H9 (cell line): ENCODE data around the gene ZNF444. TPM values are rescaled to one million over a fixed set of nuclear protein-coding genes. Genes with fewer than 3 reads are reported as not detected.

Source experiments
- DNase-seq: peaks from one replicate; pipeline ENCODE4 v3.0.0-alpha.2; 2017
- H2AFZ ChIP-seq: one replicate; pipeline ENCODE4 v1.6.1; 2013; ENCODE audit warnings: mild to moderate bottlenecking, low read length, control low read depth, moderate library complexity
- H2AK5ac ChIP-seq: 2 replicates; pipeline ENCODE4 v1.6.1; 2013; ENCODE audit warnings: low read length, control low read depth, mixed read lengths; ENCODE audit not compliant: insufficient read length
- H2BK120ac ChIP-seq: one replicate; pipeline ENCODE4 v1.6.1; 2013; ENCODE audit warnings: low read depth, mild to moderate bottlenecking, low read length, control low read depth, inconsistent platforms; ENCODE audit not compliant: poor library complexity, severe bottlenecking
- H2BK12ac ChIP-seq: 2 replicates; pipeline ENCODE4 v1.6.1; 2013; ENCODE audit warnings: low read length, control low read depth, mixed read lengths, low read depth; ENCODE audit not compliant: insufficient read length
- H2BK15ac ChIP-seq: 2 replicates; pipeline ENCODE4 v1.6.1; 2013; ENCODE audit warnings: low read depth, low read length, control low read depth
- H2BK20ac ChIP-seq: one replicate; pipeline ENCODE4 v1.6.1; 2013; ENCODE audit warnings: low read depth, mild to moderate bottlenecking, low read length, control low read depth, inconsistent platforms; ENCODE audit not compliant: poor library complexity, severe bottlenecking
- H2BK5ac ChIP-seq: 2 replicates; pipeline ENCODE4 v1.6.1; 2013; ENCODE audit warnings: low read length, control low read depth, mixed read lengths; ENCODE audit not compliant: insufficient read length
- H3K14ac ChIP-seq: 2 replicates; pipeline ENCODE4 v1.6.1; 2013; ENCODE audit warnings: low read length, control low read depth; ENCODE audit not compliant: insufficient read depth
- H3K18ac ChIP-seq: 2 replicates; pipeline ENCODE4 v1.6.1; 2013; ENCODE audit warnings: low read depth, mild to moderate bottlenecking, mixed read lengths, low read length, control low read depth; ENCODE audit not compliant: insufficient read length
- H3K23ac ChIP-seq: 2 replicates; pipeline ENCODE4 v1.6.1; 2013; ENCODE audit warnings: low read length, control low read depth, mixed read lengths, low read depth; ENCODE audit not compliant: insufficient read length
- H3K23me2 ChIP-seq: 2 replicates; pipeline ENCODE4 v1.6.1; 2013; ENCODE audit warnings: low read depth, mild to moderate bottlenecking, mixed read lengths, low read length, control low read depth; ENCODE audit not compliant: insufficient read length, poor library complexity, severe bottlenecking
- H3K27ac ChIP-seq: 2 replicates; pipeline ENCODE4 v1.5.1; 2013; ENCODE audit warnings: low read length, control low read depth, mixed read lengths, low read depth; ENCODE audit not compliant: insufficient read length
- H3K27me3 ChIP-seq: 2 replicates; pipeline ENCODE4 v1.6.1; 2013; ENCODE audit warnings: low read length, control low read depth, inconsistent platforms; ENCODE audit not compliant: insufficient read depth
- H3K4ac ChIP-seq: 2 replicates; pipeline ENCODE4 v1.6.1; 2013; ENCODE audit warnings: low read depth, mild to moderate bottlenecking, control low read depth, inconsistent platforms, low read length, moderate library complexity
- H3K4me1 ChIP-seq: 2 replicates; pipeline ENCODE4 v1.6.1; 2013; ENCODE audit warnings: low read length, control low read depth, inconsistent platforms; ENCODE audit not compliant: insufficient read depth
- H3K4me2 ChIP-seq: 2 replicates; pipeline ENCODE4 v1.6.1; 2013; ENCODE audit warnings: low read length, control low read depth, mixed read lengths; ENCODE audit not compliant: insufficient read length, insufficient read depth
- H3K56ac ChIP-seq: 2 replicates; pipeline ENCODE4 v1.6.1; 2013; ENCODE audit warnings: low read depth, mild to moderate bottlenecking, mixed read lengths, low read length, control low read depth; ENCODE audit not compliant: insufficient read length
- H3K79me1 ChIP-seq: 2 replicates; pipeline ENCODE4 v1.6.1; 2013; ENCODE audit warnings: low read depth, mild to moderate bottlenecking, moderate library complexity, low read length, control low read depth, inconsistent platforms; ENCODE audit not compliant: insufficient read depth, poor library complexity, severe bottlenecking
- H3K79me2 ChIP-seq: 2 replicates; pipeline ENCODE4 v1.6.1; 2013; ENCODE audit warnings: low read length, control low read depth, inconsistent platforms; ENCODE audit not compliant: insufficient read depth
- H3K9ac ChIP-seq: 2 replicates; pipeline ENCODE4 v1.6.1; 2013; ENCODE audit warnings: low read length, control low read depth, mixed read lengths; ENCODE audit not compliant: insufficient read length; ENCODE audit errors: extremely low read depth
- H3K9me3 ChIP-seq: one replicate; pipeline ENCODE4 v1.6.1; 2013; ENCODE audit warnings: low read depth, low read length, inconsistent platforms; ENCODE audit not compliant: control insufficient read depth
- H3T11ph ChIP-seq: one replicate; pipeline ENCODE4 v1.6.1; 2013; ENCODE audit warnings: mild to moderate bottlenecking, low read length, control low read depth, inconsistent platforms
- H4K20me1 ChIP-seq: one replicate; pipeline ENCODE4 v1.6.1; 2013; ENCODE audit not compliant: control insufficient read depth, insufficient read length, insufficient read depth
- H4K5ac ChIP-seq: 2 replicates; pipeline ENCODE4 v1.6.1; 2013; ENCODE audit warnings: low read depth, mild to moderate bottlenecking, mixed read lengths, low read length, control low read depth; ENCODE audit not compliant: insufficient read length
- H4K8ac ChIP-seq: replicated peaks from 2 replicates; pipeline ENCODE4 v1.6.1; 2013; ENCODE audit warnings: low read length, control low read depth, mixed read lengths, low read depth; ENCODE audit not compliant: insufficient read length
- H4K91ac ChIP-seq: 2 replicates; pipeline ENCODE4 v1.6.1; 2013; ENCODE audit warnings: low read depth, mild to moderate bottlenecking, moderate library complexity, mixed read lengths, low read length, control low read depth; ENCODE audit not compliant: insufficient read length
- H3K27ac Mint-ChIP-seq, 3 experiments: 2 replicates in 2 of 3; 3 replicates in 1 of 3; pipeline ENCODE4 v1.8.0; 2020 to 2021; ENCODE audit warnings: mixed read lengths in 3 of 3, mild to moderate bottlenecking in 1 of 3, moderate library complexity in 1 of 3
- H3K27me3 Mint-ChIP-seq: 2 replicates; pipeline ENCODE4 v1.8.0; 2021; ENCODE audit warnings: low read depth, mild to moderate bottlenecking, moderate library complexity, mixed read lengths
- H3K36me3 Mint-ChIP-seq, 3 experiments: 2 replicates in 2 of 3; 3 replicates in 1 of 3; pipeline ENCODE4 v1.8.0; 2020 to 2021; ENCODE audit warnings: low read depth in 3 of 3, mixed read lengths in 3 of 3; ENCODE audit not compliant: insufficient read depth in 1 of 3
- H3K4me1 Mint-ChIP-seq, 2 experiments: 2 replicates each; pipeline ENCODE4 v1.8.0; 2020; ENCODE audit warnings: mixed read lengths in 2 of 2
- H3K4me3 Mint-ChIP-seq, 2 experiments: 2 replicates in 1 of 2; 3 replicates in 1 of 2; pipeline ENCODE4 v1.8.0; 2020 to 2021; ENCODE audit warnings: mild to moderate bottlenecking in 2 of 2, mixed read lengths in 2 of 2, moderate library complexity in 1 of 2
- H3K9me3 Mint-ChIP-seq, 2 experiments: 2 replicates in 1 of 2; 3 replicates in 1 of 2; pipeline ENCODE4 v1.8.0; 2020; ENCODE audit warnings: mild to moderate bottlenecking in 2 of 2, mixed read lengths in 2 of 2, moderate library complexity in 1 of 2
- CTCF ChIP-seq: fragments of 200-600 bp; sonication (generic); conservative IDR thresholded peaks from 3 replicates; pipeline ENCODE4 v1.8.0; 2021; ENCODE audit warnings: antibody characterized with exemption, mild to moderate bottlenecking
- WGBS: extraction: QIAGEN DNeasy Blood & Tissue Kit; methylation state at CpG from one replicate; pipeline ENCODE4 v1.1.7; 2013; ENCODE audit warnings: missing lambda C conversion rate, low lambda C conversion rate, mixed read lengths; ENCODE audit not compliant: insufficient read length; ENCODE audit errors: extremely low coverage; 5-methylcytosine and 5-hydroxymethylcytosine counted together
- total RNA-seq: library from RNA; stranded (reverse); gene quantifications from 2 replicates; pipeline ENCODE4 v1.2.1, GENCODE V29; 2021

The ZNF444 gene
- total RNA-seq, 1 experiment from 2014 or later: 49.7 TPM

GRCh38 chr19:56145698-56146097 lies 4.6 kb downstream of the ZNF444 start:
- Histone ChIP-seq H3K56ac (no peak overlapping the region), H2AK5ac (no peak overlapping the region), H2BK120ac (no peak overlapping the region), H4K5ac (no peak overlapping the region), H3K4me2 (no peak overlapping the region), H2BK20ac (no peak overlapping the region), H3K14ac (no peak overlapping the region), H2AFZ (no peak overlapping the region), H2BK15ac (no peak overlapping the region), H3K9ac (no peak overlapping the region), H2BK12ac (no peak overlapping the region), H3K27me3 (no peaks in the 10 kb centered on the region), H3K23me2 (peaks cover 7% of the 10 kb centered on the region), H4K91ac (no peak overlapping the region), H4K8ac (no peak overlapping the region), H3K23ac (no peak overlapping the region), H3K9me3 (no peaks in the 10 kb centered on the region), H3T11ph (no peak overlapping the region), H3K79me2 (peaks cover 7% of the 10 kb centered on the region; the same call in 1 of the 2 replicates), H3K18ac (no peak overlapping the region), H3K4ac (no peak overlapping the region), H3K4me1 (no peaks in the 10 kb centered on the region; the same call in 1 of the 2 replicates), H4K20me1 (peaks cover 6% of the 10 kb centered on the region), H3K79me1 (no peaks in the 10 kb centered on the region), H2BK5ac (no peak overlapping the region), H3K27ac (no peak overlapping the region)
- DNase-seq: no peak
- no peak overlapping the region for H3K4me3 Mint-ChIP-seq
- TF ChIP-seq CTCF: no peak
- no peaks in the 10 kb centered on the region for H3K9me3 Mint-ChIP-seq
- H3K4me1 Mint-ChIP-seq: peaks cover 4 to 8% of the 10 kb centered on the region in 2 experiments
- peaks cover 17 to 34% (median 33%) of the 10 kb centered on the region in 3 experiments for H3K36me3 Mint-ChIP-seq
- H3K27me3 Mint-ChIP-seq: no peaks in the 10 kb centered on the region
- no CpG with 5 or more reads among the region's 10 CpGs for WGBS
- no peak overlapping the region; a peak in 1 of 7 replicates for H3K27ac Mint-ChIP-seq
